K562 (cell line): Measurements from ENCODE around the gene NPR2. TPM values are rescaled to one million over a fixed set of nuclear protein-coding genes. Genes with fewer than 3 reads are reported as not detected.

Experiments
- BDP1 ChIP-seq: IDR thresholded peaks from 3 replicates; pipeline ENCODE4 v1.6.1; 2011; ENCODE audit not compliant: insufficient read length, insufficient read depth
- CCNT2 ChIP-seq: IDR thresholded peaks from 2 replicates; pipeline ENCODE4 v1.6.1; 2011; ENCODE audit warnings: borderline replicate concordance, low read depth, mild to moderate bottlenecking, moderate library complexity, mixed read lengths, low read length; ENCODE audit not compliant: insufficient read length; ENCODE audit errors: extremely low read depth
- CTCF ChIP-seq, 3 experiments: IDR thresholded peaks in 2 of 3; conservative IDR thresholded peaks in 1 of 3; 2 replicates each; pipeline ENCODE4 v1.5.1; 2011 to 2012; ENCODE audit warnings: low read length in 3 of 3, mild to moderate bottlenecking in 3 of 3, control low read depth in 2 of 3, improper control_type of control experiment in 1 of 3, inconsistent platforms in 1 of 3, low read depth in 1 of 3, mixed read lengths in 1 of 3, moderate library complexity in 1 of 3; ENCODE audit not compliant: insufficient read depth in 2 of 3
- HDAC3 ChIP-seq: fragments of 450-650 bp; IDR thresholded peaks from 2 replicates; pipeline ENCODE4 v1.6.1; 2018; ENCODE audit warnings: borderline replicate concordance, mild to moderate bottlenecking, moderate library complexity; ENCODE audit not compliant: partially characterized antibody
- HLTF ChIP-seq: fragments of 450-650 bp; IDR thresholded peaks from 2 replicates; pipeline ENCODE4 v1.6.1; 2016
- HNRNPH1 ChIP-seq: fragments of 200-400 bp; formaldehyde crosslinking; optimal IDR thresholded peaks from 2 replicates; pipeline ENCODE3; 2017; ENCODE audit warnings: low read depth, mild to moderate bottlenecking, low read length, moderate library complexity
- MED1 ChIP-seq: sonication (generic); formaldehyde crosslinking; IDR thresholded peaks from 2 replicates; pipeline ENCODE4 v1.8.1; 2023; ENCODE audit warnings: missing genetic modification reagents, borderline replicate concordance
- MYBL2 ChIP-seq, 2 experiments: fragments of 450-650 bp in 1 of 2; sonication (generic) in 1 of 2; formaldehyde crosslinking in 1 of 2; IDR thresholded peaks; 2 replicates each; pipeline versions ENCODE4 v1.6.1 to v1.8.1; 2017 to 2022; ENCODE audit warnings: borderline replicate concordance in 1 of 2, inconsistent platforms in 1 of 2, low read depth in 1 of 2, mild to moderate bottlenecking in 1 of 2, missing genetic modification reagents in 1 of 2, moderate library complexity in 1 of 2
- PHF20 ChIP-seq: fragments of 450-650 bp; IDR thresholded peaks from 2 replicates; pipeline ENCODE4 v1.6.1; 2018; ENCODE audit not compliant: partially characterized antibody
- PTRF ChIP-seq: fragments of 450-650 bp; IDR thresholded peaks from 2 replicates; pipeline ENCODE4 v1.6.1; 2016; ENCODE audit warnings: mild to moderate bottlenecking, missing genetic modification characterization, missing compliant biosample characterization
- PTTG1 ChIP-seq: fragments of 450-650 bp; IDR thresholded peaks from 2 replicates; pipeline ENCODE4 v1.6.1; 2016; ENCODE audit warnings: low read depth, mild to moderate bottlenecking, missing genetic modification characterization, missing compliant biosample characterization
- RAD21 ChIP-seq, 2 experiments: fragments of 250-450 bp in 1 of 2; fragments of 450-650 bp in 1 of 2; sonication (Bioruptor Pico) in 1 of 2; formaldehyde crosslinking in 1 of 2; IDR thresholded peaks in 1 of 2; conservative IDR thresholded peaks in 1 of 2; 2 replicates each; pipeline versions ENCODE4 v1.4.0 to v1.8.0; 2020 to 2022; ENCODE audit warnings: mild to moderate bottlenecking in 2 of 2, moderate library complexity in 1 of 2
- SMAD2 ChIP-seq: fragments of 150-350 bp; IDR thresholded peaks from 2 replicates; pipeline ENCODE4 v1.6.1; 2014; ENCODE audit warnings: low read depth, mild to moderate bottlenecking, low read length
- STAT6 ChIP-seq: sonication (generic); formaldehyde crosslinking; IDR thresholded peaks from 2 replicates; pipeline ENCODE4 v1.8.1; 2023; ENCODE audit warnings: mild to moderate bottlenecking, missing genetic modification reagents
- TOE1 ChIP-seq, 2 experiments: fragments of 450-650 bp in 1 of 2; sonication (generic) in 1 of 2; formaldehyde crosslinking in 1 of 2; IDR thresholded peaks; 2 replicates each; pipeline versions ENCODE4 v1.7.1 to v1.8.0; 2016 to 2022; ENCODE audit warnings: borderline replicate concordance in 2 of 2, mild to moderate bottlenecking in 2 of 2, antibody characterized with exemption in 1 of 2, inconsistent platforms in 1 of 2, low read depth in 1 of 2, missing genetic modification reagents in 1 of 2, moderate library complexity in 1 of 2
- TRIM28 ChIP-seq: fragments of 450-650 bp; IDR thresholded peaks from 2 replicates; pipeline ENCODE4 v1.6.1; 2017
- XRCC4 ChIP-seq: IDR thresholded peaks from one replicate; pipeline ENCODE4 v1.6.1; 2011; ENCODE audit not compliant: insufficient read depth, insufficient read length; ENCODE audit errors: extremely low read depth
- ZBTB12 ChIP-seq: fragments of 250-450 bp; sonication (Bioruptor Pico); IDR thresholded peaks from 2 replicates; pipeline ENCODE4 v1.4.0; 2020
- ZNF224 ChIP-seq: sonication (generic); formaldehyde crosslinking; IDR thresholded peaks from 2 replicates; pipeline ENCODE4 v1.8.0; 2022; ENCODE audit warnings: mild to moderate bottlenecking, missing genetic modification reagents
- ZNF41 ChIP-seq: fragments of 250-450 bp; sonication (Bioruptor Pico); conservative IDR thresholded peaks from 2 replicates; pipeline ENCODE4 v1.4.0; 2020; ENCODE audit warnings: mild to moderate bottlenecking
- ZNF695 ChIP-seq: fragments of 450-650 bp; formaldehyde crosslinking; IDR thresholded peaks from 2 replicates; pipeline ENCODE4 v1.4.0; 2020; ENCODE audit warnings: mild to moderate bottlenecking, moderate library complexity
- ZNF76 ChIP-seq: fragments of 250-450 bp; sonication (Bioruptor Pico); IDR thresholded peaks from 2 replicates; pipeline ENCODE4 v1.4.0; 2020; ENCODE audit warnings: mild to moderate bottlenecking, moderate library complexity, borderline replicate concordance
- polyA plus RNA-seq, 8 experiments: library from polyadenylated mRNA; depleted of rRNA in 4 of 8; stranded (reverse) in 5 of 8; unstranded in 3 of 8; fragments of >200 nt; fragmentation: Nextera tagmentation in 2 of 8; fragmentation: Illumina TruSeq in 1 of 8; extraction: Ambion mirVana in 2 of 8; extraction: Trizol in 1 of 8; gene quantifications; 2 replicates each; pipeline versions ENCODE4 v1.2.1 to v1.2.3, GENCODE V29; 2011 to 2014; ENCODE audit warnings: inconsistent platforms in 1 of 8, missing spikeins in 1 of 8
- total RNA-seq, 7 experiments: library from RNA; depleted of rRNA in 6 of 7; stranded (reverse); fragments of >200 nt in 6 of 7; fragmentation: Illumina TruSeq in 2 of 7; extraction: Trizol in 2 of 7; gene quantifications; 2 replicates each; pipeline versions ENCODE4 v1.2.1 to v1.2.3, GENCODE V29; 2011 to 2021; ENCODE audit warnings: low replicate concordance in 1 of 7

NPR2 gene
- total and polyA plus RNA-seq, 9 of the 15 experiments (the other 6 are each of a cell fraction or from before 2014, with no cell fraction given): 2.4 to 12.9 (median 6.0) TPM

GRCh38 chr9:35757226-35757891 lies 34.0 kb upstream of the NPR2 start (continued):
- no peak for TF ChIP-seq CTCF (IDR thresholded peaks at IDR 0.05 in 2 of 3, conservative IDR thresholded peaks at IDR 0.05 in 1 of 3; ENCODE audit: insufficient read depth in 2 of 3, low read depth in 1 of 3, low read length in 3 of 3)
- no peak for TF ChIP-seq ZNF695 (CRISPR knock-in tag)
- no peak for TF ChIP-seq HLTF
- TF ChIP-seq MED1 (CRISPR knock-in tag): no peak
- no peak for TF ChIP-seq SMAD2
- no peak for TF ChIP-seq XRCC4
- no peak for TF ChIP-seq PTTG1 (tag)
- TF ChIP-seq MYBL2 (IDR thresholded peaks at IDR 0.05; ENCODE audit: low read depth): no peak
- TF ChIP-seq MYBL2 (CRISPR knock-in tag; IDR thresholded peaks at IDR 0.05; ENCODE audit: borderline replicate concordance): no peak
- no peak for TF ChIP-seq ZNF41 (CRISPR knock-in tag)
- no peak for TF ChIP-seq ZNF224 (CRISPR knock-in tag)
- no peak for TF ChIP-seq PTRF
- no peak for TF ChIP-seq HDAC3
- TF ChIP-seq HNRNPH1: no peak
- TF ChIP-seq RAD21 (CRISPR knock-in tag; conservative IDR thresholded peaks at IDR 0.05 in 1 of 2, IDR thresholded peaks at IDR 0.05 in 1 of 2): no peak
- no peak for TF ChIP-seq PHF20
- no peak for TF ChIP-seq ZNF76 (CRISPR knock-in tag)
- no peak for TF ChIP-seq CCNT2
- no peak for TF ChIP-seq TRIM28
- no peak for TF ChIP-seq STAT6 (CRISPR knock-in tag)
- no peak for TF ChIP-seq TOE1 (IDR thresholded peaks at IDR 0.05; ENCODE audit: borderline replicate concordance)
- TF ChIP-seq TOE1 (CRISPR knock-in tag; IDR thresholded peaks at IDR 0.05; ENCODE audit: borderline replicate concordance, low read depth): no peak
- no peak for TF ChIP-seq BDP1
- no peak for TF ChIP-seq ZBTB12 (CRISPR knock-in tag)
